ENCODE results near the gene GLP2R.

GRCh38 chr17:9880582-9880999, 54.9 kb downstream of the GLP2R start:
- TF ChIP-seq FOXA1 (IDR thresholded peaks at IDR 0.05): no peak
- TF ChIP-seq NFRKB (IDR thresholded peaks at IDR 0.05): no peak
- TF ChIP-seq SP1 (IDR thresholded peaks at IDR 0.05): no peak
- TF ChIP-seq L3MBTL2 (conservative IDR thresholded peaks at IDR 0.05): no peak
